ENCODE data around the gene PPY.
"Not testable (repeated sequence)": the region's sequence is repeated elsewhere in the genome, so short reads cannot be mapped to it uniquely, and the experiment has no call there.

PPY gene

DNA sequence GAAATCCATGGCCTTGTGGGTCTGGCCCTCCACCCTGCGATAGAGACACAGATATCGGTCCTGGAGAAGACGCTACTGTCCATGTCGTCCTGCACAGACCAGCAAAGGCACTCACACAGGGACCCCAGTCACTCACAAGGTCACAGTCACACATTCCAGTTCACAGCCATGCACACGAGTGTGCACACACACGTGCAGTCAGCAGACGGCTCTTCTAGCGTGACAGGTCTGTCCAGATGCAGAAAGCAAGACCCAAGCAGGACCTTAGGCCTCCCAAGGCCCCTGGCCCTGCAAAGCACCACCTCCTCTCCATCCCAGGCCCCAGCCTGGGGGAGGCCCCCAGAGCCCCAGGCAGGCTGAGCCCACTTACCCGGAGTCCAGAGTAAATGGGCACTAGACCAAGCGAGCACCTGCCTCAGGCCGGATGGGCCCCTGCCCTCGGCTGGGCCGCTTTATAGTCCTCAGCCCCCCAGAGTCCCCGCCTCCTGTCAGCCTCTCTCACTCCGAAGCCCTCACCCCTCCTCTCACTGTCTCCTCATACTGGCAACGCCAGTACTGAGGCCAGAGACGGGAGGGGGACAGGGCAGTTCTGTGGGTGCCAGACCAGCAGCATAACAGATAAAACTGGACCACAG lies at the start of gene PPY:
PPY (minus strand) TSS at position 426 of the 635 bp plus-strand sequence. CDS start 822 bp downstream, outside the sequence.
- no peak for DNase-seq

- DNase-seq, result no peak
These were observed 46.0 kb upstream of the PPY start for GRCh38 chr17:43988301-43988700.

DNA sequence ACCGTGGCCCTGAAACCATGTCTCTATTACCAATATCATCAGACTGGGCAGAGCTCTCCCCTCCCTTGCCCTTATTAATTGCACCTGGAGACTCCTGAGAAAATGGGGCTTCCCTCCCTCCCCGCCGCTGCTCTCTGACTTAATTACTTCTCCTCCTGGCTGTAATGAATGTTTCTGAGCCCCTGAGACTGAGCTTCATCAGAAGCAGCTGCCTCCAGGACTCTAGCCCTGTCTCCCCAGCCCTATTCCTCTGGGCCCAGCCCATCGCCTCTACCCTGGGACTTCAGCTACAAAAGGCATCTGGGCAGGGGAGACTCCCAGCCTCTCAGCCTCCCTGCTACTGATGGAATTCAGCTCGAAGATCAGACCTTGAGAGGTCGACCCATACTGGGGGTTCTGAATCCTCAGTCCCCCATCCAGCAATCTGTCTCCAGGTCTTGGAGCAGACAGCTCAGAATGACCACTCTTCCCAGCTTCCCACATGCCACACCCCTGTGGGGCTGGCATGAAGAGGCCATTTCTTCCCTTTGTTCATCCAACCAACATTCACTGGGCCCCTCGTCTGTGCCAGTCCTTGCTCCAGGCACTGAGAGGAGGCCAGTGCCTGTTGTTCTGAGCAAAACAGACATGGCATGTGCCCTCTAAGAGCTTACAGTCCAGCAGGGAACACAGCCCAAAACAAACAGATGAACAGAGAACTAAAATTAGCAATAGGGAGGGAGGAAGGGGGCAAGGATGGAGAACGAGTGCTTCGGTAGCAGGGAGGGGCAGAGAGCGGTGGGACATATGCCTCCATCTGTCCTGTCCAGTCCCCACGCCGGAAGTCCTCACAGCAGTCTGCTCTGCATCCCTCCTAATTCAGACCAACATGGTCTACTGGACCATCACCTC lies 45.1 kb upstream of the PPY start:
- DNase-seq, result no peak

DNA sequence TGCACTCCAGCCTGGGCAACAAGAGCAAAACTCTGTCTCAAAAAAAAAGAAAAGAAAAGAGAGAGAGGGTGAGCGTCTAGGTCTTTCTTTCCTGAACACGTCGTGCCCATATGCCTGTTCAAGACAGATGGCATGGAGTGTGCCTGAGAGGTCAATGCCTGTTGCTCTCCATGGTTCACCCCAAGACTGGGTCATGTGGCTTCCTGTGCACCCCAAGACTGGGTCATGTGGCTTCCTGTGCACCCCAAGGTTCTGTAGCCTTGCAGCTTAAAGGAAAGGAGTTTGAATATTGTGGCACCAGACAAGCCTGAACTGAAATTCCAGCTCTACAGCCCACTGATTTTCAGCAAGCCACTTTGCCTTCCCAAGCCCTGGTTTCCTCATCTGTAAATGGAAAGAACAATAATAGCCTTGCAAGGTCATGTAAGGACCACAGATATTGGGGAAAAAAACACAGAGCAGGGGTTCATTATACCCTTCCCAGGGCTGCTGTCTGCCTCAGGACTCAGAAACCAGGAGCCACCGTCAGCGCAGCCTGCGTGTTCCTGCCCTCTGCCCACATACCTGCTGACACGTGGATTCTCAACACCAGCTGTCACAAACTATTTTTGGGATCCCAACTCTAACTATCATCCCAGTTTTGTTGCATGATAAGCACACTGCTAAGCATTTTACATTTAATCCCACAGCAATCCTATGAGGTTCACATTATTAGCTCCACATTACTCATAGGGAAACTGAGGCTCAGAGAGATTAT lies 44.1 kb upstream of the PPY start:
- no peak for DNase-seq

DNA sequence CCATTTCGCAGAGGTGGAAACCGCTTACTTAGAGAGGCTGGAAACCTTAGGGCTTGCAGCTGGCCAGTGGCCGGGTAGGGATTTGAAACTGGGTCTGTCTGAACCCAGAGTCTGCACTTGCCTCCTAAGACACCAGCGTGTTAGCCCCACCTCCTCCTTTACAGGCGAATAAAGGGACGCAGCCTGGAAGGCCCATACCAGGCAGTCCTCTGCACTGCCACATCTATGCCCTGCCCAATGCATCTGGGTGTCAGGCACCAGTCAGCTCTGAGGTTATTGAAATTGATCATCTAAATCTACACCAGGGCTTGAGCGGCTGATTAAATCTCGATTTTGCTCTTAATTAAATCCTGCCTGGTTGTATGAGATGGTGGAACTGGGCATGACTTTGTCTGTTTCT lies 42.2 kb upstream of the PPY start:
- DNase-seq, result no peak

DNA sequence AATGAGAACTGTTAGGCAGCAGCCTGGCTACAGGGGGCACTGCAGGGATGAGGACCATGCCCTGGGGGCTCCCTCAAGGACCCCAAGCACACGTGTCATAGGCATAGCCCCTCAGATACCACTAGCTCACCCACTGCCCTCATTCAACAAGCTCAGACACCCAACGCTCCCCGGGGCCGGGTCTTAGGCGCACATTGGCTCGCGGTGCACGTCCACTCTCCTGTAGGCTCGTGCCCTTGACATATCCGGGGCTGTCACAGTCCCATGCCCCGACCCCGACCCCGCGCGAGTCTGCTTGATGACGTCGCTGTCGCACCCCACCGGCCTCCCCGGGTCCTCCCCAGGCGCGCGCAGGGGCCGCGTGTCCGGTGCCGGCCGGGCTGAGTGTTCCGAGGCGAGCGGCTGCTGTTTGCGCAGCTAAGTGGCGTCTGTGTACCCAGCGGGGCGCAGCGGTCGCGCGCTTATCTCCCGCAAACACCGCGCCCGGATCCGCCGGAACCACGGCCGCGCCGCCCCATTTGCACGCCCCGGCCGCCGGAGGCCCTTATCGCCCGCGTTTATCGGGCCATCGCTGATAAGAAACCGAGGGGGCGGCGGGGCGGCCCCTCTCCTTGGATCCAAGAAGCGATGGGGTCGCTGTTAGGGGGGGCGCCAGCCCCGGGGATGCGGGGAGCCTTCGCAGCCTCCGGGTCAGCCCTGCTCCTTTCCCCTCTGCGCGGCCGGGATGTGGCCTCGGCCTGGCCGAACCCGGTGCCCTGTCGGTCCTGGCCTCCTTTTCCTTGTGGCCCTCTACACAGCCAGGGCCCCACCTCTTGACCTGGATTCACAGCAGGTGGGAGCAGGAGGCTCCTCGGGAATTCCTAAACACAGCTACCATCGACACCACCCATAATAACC lies 41.5 kb upstream of the PPY start:
- DNase-seq, result no peak

GRCh38 chr17:43983196-43983514 lies 40.9 kb upstream of the PPY start:
- DNase-seq, result no peak

DNA sequence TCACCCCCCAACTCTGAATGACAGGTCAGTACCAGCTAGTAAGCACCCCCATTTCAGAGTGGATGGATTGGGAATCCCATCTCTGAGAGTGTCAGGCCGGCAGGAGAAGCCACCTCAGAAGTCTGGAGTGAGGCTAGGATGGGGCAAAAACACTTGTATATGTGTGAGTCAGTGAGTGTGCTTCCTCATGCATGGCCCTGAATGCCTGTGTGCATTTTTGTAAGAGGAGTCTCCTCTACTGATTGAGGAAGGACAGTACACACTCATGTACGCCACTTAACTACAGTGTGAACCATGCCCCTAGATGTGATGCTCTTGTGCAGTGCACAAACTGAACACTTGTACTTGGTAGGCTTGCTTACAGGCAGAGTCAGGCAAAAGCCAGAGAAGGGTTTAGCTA lies 39.9 kb upstream of the PPY start:
- DNase-seq, result no peak

- DNase-seq, result no peak
These were observed 37.4 kb upstream of the PPY start for GRCh38 chr17:43979671-43980070.

- no peak for DNase-seq
These were observed 36.7 kb upstream of the PPY start for GRCh38 chr17:43979011-43979410.

DNA sequence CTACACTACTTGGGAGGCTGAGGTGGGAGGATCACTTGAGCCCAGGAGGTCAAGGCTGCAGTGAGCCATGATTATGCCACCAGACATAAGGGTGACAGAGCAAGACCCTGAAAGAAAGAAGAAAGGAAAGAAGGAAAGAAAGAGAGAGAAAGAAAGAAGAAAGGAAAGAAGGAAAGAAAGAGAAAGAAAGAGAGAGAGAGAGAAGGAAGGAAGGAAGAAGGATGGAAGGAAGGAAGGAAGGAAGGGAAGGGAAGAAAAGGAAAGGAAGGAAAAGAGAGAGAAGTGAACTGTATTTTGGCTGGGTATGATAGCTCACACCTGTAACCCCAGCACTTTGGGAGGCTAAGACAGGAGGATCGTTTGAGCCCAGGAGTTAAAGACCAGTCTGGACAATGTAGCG lies 35.8 kb upstream of the PPY start:
- DNase-seq, result no peak

- DNase-seq, result no peak
These were observed 34.9 kb upstream of the PPY start for GRCh38 chr17:43976963-43977837.

DNA sequence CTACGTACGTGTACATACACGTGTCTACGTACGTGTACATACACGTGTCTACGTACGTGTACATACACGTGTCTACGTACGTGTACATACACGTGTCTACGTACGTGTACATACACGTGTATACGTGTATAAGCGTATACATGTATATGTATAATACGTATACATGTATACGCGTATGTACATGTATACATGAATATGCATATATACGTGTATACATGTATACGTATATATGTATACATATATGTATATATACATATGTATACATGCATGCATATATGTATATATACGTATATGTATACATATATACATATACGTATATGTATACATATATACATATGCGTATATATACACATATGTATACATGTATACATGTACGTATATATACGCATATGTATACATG lies 33.6 kb upstream of the PPY start:
- no peak for DNase-seq

DNA sequence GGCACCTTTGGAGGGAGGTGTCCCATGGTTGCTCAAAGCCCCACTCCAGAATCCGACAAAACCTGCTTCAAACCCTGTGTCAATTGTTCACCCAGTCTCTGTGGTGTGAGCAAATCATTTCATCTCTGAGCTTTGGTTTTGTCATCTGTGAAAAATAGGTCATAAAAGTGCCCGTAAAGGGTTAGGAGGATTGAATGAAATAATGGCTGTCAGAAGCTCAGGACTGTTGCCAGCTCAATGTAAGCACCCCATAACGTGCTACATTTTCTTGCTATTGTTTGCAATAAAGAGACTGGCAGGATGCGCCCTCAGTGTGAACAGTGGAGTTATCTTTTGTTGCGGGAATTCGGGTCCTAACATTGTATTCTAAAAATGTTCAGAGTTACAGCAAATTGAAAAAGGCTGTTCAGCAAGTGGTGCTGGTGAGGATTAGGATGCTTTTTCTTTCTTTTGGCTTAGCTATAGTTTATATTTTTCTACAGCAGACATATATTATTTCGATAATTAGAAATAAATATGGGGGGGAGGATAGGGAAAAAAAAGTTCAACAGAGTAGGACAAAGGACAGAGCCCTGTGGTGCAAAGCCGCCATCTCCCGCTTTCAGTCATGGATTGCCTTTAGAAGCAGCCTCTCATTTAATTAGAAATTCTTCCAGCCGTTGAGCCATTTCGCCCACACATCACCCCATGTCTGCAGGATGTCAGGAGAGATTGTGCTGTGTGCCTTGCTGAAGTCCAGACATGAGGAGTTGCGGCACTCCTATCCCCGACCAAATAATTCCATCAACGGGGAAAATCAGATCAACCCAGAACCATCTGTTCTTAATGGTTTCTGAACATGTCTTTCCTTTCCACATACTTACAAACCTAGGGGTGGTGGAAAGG lies 32.3 kb upstream of the PPY start:
- no peak for DNase-seq

- DNase-seq, result not testable (repeated sequence)
These were observed 30.4 kb upstream of the PPY start for GRCh38 chr17:43972444-43973212.

DNA sequence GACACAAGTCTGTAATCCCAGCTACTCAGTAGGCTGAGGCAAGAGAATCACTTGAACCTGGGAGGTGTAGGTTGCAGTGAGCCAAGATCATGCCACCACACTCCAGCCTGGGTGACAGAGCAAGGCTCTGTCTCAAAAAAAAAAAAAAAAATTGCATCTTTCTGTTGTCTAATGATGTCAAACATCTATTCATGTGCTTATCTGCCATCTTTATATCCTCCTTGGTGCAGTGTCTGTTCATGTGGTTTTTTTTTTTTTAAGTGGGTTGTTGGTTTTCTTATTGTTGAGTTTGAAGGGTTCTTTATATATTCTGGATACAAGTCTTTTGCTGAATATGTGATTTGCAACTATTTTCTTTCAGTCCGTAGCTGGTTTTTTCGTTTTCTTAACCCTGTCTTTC lies 29.2 kb upstream of the PPY start:
- not testable (repeated sequence) for DNase-seq

DNA sequence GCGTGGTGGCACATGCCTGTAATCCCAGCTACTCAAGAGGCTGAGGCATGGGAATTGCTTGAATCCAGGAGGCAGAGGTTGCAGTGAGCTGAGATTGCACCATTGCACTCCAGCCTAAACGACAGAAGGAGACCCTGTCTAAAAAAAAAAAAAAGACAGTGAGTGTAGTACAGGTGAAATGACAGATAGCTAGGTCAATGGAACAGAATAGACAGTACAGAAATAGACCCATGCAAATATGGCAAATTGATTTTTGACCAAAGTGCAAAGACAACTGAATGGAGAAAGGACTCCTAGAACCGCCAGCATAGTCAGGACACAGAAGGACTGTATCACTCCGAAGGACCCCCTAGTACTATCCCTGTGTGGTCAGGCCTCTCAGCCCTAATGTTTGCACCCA lies 28.1 kb upstream of the PPY start:
- DNase-seq, result no peak

GRCh38 chr17:43967251-43967875 lies 25.1 kb upstream of the PPY start:
- DNase-seq, result no peak

GRCh38 chr17:43966276-43966675 lies 24.0 kb upstream of the PPY start:
- DNase-seq, result no peak
